Cortex of kidney (tissue), 1 donor: ENCODE data around the gene C1orf87.

Experiments used
- DNase-seq: peaks from one replicate; lab custom pipeline; 2025; lab: John Stamatoyannopoulos, UW

C1orf87 gene

DNA sequence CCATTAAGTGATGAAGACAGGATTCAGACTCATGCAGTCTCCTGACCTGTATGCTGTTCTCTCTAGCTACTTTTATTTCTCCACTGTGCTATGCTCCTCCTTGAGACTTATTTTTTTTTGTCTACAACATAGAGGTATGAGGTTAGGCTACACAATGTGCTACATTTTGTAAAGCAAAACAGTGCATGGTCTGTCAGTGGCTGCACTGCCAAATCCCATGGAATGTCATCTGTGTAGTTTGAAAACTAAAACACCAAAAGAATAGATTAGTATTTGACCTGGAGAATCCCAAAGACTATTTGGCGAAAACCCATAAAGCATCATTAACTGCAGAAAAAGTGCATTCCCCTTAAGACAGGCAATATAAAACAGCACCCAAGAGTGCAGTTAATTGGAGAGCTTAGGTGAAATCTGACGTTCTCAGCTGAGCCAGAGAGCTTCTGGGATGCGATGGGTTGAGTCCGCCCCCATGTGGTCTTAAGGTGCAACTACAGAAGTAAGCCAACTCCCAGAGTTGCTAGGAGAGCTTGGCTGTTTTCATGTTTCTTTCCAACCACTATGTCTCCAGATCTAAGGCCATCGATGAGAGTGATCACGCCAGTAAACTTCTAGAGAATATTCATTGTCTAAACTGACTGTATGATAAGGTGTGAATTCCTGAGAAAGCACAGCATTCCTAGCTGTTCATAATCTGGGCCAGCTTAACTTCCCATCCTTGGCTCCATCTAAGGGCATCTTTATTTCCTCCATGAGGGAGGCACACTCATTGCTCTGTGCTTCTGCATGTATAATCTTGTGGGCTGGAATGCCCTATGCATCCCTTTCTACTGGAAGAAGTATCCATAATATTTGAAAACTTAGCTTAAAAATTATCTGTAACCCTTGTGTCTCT lies 126.3 kb downstream of the C1orf87 start:
- no peak for DNase-seq

DNA sequence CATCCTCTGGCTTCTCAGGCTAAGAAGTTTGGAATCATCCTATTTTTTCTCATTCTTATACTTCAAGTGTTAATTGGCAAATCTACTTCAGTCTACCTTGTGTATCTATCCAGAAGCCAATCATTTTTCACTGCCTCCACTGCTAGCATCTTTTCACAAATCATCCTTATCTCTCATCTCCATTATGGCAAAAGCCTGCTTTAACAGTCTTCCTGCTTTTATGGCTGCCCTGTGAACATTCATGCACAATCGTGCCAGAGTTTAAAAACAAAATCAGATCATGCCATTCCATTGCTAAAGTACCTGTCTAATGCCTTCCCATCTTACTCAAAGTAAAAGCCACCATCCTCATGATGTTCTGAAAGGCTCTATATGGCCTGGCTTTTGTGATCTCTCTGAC lies 127.8 kb downstream of the C1orf87 start:
- DNase-seq: no peak
